SK-N-SH treated with all-trans-retinoic acid at 6 μM for 48 hours (cell line): ENCODE measurements around the gene NRAP.

Source experiments
- ARNTL ChIP-seq: fragments of 450-650 bp; formaldehyde crosslinking; IDR thresholded peaks from 2 replicates; pipeline ENCODE4 v1.5.0; 2020; ENCODE audit warnings: low read depth, mild to moderate bottlenecking, moderate library complexity, borderline replicate concordance
- BACH2 ChIP-seq: fragments of 250-450 bp; sonication (Bioruptor Pico); IDR thresholded peaks from 2 replicates; pipeline ENCODE4 v1.9.0; 2021; ENCODE audit warnings: mild to moderate bottlenecking, borderline replicate concordance
- CSDC2 ChIP-seq: fragments of 250-450 bp; sonication (Bioruptor Pico); IDR thresholded peaks from 2 replicates; pipeline ENCODE4 v1.5.0; 2020; ENCODE audit warnings: mild to moderate bottlenecking, moderate library complexity
- ESRRG ChIP-seq: fragments of 250-450 bp; sonication (Bioruptor Pico); IDR thresholded peaks from 2 replicates; pipeline ENCODE4 v1.6.1; 2021; ENCODE audit warnings: mild to moderate bottlenecking
- GLIS3 ChIP-seq: fragments of 250-450 bp; sonication (Bioruptor Pico); IDR thresholded peaks from 2 replicates; pipeline ENCODE4 v1.5.0; 2020; ENCODE audit warnings: mild to moderate bottlenecking, moderate library complexity
- PATZ1 ChIP-seq: fragments of 250-450 bp; sonication (Bioruptor Pico); IDR thresholded peaks from 2 replicates; pipeline ENCODE4 v1.8.0; 2020; ENCODE audit warnings: mild to moderate bottlenecking, moderate library complexity, borderline replicate concordance
- PPARA ChIP-seq: fragments of 250-450 bp; sonication (Bioruptor Pico); IDR thresholded peaks from 2 replicates; pipeline ENCODE4 v1.5.0; 2020; ENCODE audit warnings: mild to moderate bottlenecking, borderline replicate concordance
- RARB ChIP-seq: fragments of 250-450 bp; sonication (Bioruptor Pico); IDR thresholded peaks from 2 replicates; pipeline ENCODE4 v1.8.0; 2021; ENCODE audit warnings: mild to moderate bottlenecking, moderate library complexity
- ZC3H10 ChIP-seq: fragments of 250-450 bp; sonication (Bioruptor Pico); IDR thresholded peaks from 2 replicates; pipeline ENCODE4 v1.5.1; 2021; ENCODE audit warnings: mild to moderate bottlenecking, moderate library complexity
- ZFP30 ChIP-seq: fragments of 450-650 bp; formaldehyde crosslinking; IDR thresholded peaks from 2 replicates; pipeline ENCODE4 v1.5.0; 2022; ENCODE audit warnings: mild to moderate bottlenecking, moderate library complexity
- TF ChIP-seq, protein P1 (sequence below): fragments of 250-450 bp; sonication (Bioruptor Pico); IDR thresholded peaks from 2 replicates; pipeline ENCODE4 v1.5.1; 2021; ENCODE audit warnings: mild to moderate bottlenecking, moderate library complexity

- TF ChIP-seq ESRRG (no peak), ARNTL (no peak), PATZ1 (no peak), GLIS3 (CRISPR knock-in tag) (no peak), BACH2 (CRISPR knock-in tag) (no peak), ZC3H10 (CRISPR knock-in tag) (no peak), RARB (CRISPR knock-in tag) (no peak), PPARA (CRISPR knock-in tag) (no peak), CSDC2 (CRISPR knock-in tag) (no peak), ZFP30 (CRISPR knock-in tag) (no peak)
- TF ChIP-seq, protein P1, sequence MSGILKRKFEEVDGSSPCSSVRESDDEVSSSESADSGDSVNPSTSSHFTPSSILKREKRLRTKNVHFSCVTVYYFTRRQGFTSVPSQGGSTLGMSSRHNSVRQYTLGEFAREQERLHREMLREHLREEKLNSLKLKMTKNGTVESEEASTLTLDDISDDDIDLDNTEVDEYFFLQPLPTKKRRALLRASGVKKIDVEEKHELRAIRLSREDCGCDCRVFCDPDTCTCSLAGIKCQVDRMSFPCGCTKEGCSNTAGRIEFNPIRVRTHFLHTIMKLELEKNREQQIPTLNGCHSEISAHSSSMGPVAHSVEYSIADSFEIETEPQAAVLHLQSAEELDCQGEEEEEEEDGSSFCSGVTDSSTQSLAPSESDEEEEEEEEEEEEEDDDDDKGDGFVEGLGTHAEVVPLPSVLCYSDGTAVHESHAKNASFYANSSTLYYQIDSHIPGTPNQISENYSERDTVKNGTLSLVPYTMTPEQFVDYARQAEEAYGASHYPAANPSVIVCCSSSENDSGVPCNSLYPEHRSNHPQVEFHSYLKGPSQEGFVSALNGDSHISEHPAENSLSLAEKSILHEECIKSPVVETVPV (CRISPR knock-in tag), result no peak
These were observed 23.2 kb upstream of the NRAP start for GRCh38 chr10:113687037-113687436.
